WTC11 (cell line): ENCODE results near the gene PRX. TPM values are rescaled to one million over a fixed set of nuclear protein-coding genes. Genes with fewer than 3 reads are reported as not detected.

Source experiments
- ATAC-seq: fragments of 200-7000 bp; cut with Tn5 transposase; 2 replicates; pipeline ENCODE4 v1.10.0; 2021; ENCODE audit warnings: mild to moderate bottlenecking, moderate library complexity
- CTCF ChIA-PET: fragments of 300-600 bp; sonication (Branson Sonifier 250); formaldehyde crosslinking; loops from one replicate; lab custom pipeline; 2021; ENCODE audit warnings: antibody characterized with exemption; lab: Charles Lee
- POLR2A ChIA-PET: fragments of 350-600 bp; sonication (Branson Sonifier 250); formaldehyde crosslinking; loops from one replicate; lab custom pipeline; 2021; ENCODE audit warnings: antibody characterized with exemption; lab: Charles Lee
- DNase-seq: peaks from one replicate; pipeline ENCODE4 v3.0.0; 2021; ENCODE audit warnings: low spot score
- H3K27ac Mint-ChIP-seq: 2 replicates; pipeline ENCODE4 v1.8.0; 2021; ENCODE audit warnings: mixed read lengths
- H3K27me3 Mint-ChIP-seq: 2 replicates; pipeline ENCODE4 v1.8.0; 2021; ENCODE audit warnings: low read depth, mild to moderate bottlenecking, moderate library complexity, mixed read lengths
- H3K36me3 Mint-ChIP-seq: 2 replicates; pipeline ENCODE4 v1.8.0; 2021; ENCODE audit warnings: mixed read lengths
- H3K4me1 Mint-ChIP-seq: 2 replicates; pipeline ENCODE4 v1.8.0; 2022; ENCODE audit warnings: mixed read lengths
- H3K4me3 Mint-ChIP-seq: 2 replicates; pipeline ENCODE4 v1.8.0; 2021; ENCODE audit warnings: mild to moderate bottlenecking, moderate library complexity, mixed read lengths
- H3K9me3 Mint-ChIP-seq: 2 replicates; pipeline ENCODE4 v1.8.0; 2021; ENCODE audit warnings: mixed read lengths
- AFF4 ChIP-seq: sonication (generic); formaldehyde crosslinking; IDR thresholded peaks from 2 replicates; pipeline ENCODE4 v1.8.1; 2023; ENCODE audit warnings: mild to moderate bottlenecking, missing genetic modification reagents, borderline replicate concordance
- AR ChIP-seq: fragments of 250-450 bp; sonication (Bioruptor Pico); IDR thresholded peaks from 2 replicates; pipeline ENCODE4 v1.9.0; 2021; ENCODE audit warnings: mild to moderate bottlenecking
- ATF3 ChIP-seq: sonication (generic); formaldehyde crosslinking; conservative IDR thresholded peaks from 2 replicates; pipeline ENCODE4 v1.8.1; 2022; ENCODE audit warnings: mild to moderate bottlenecking, missing genetic modification reagents
- GTF2I ChIP-seq: fragments of 250-450 bp; sonication (Bioruptor Pico); conservative IDR thresholded peaks from 2 replicates; pipeline ENCODE4 v1.4.0; 2021; ENCODE audit warnings: mild to moderate bottlenecking
- HMGA2 ChIP-seq: fragments of 250-450 bp; sonication (Bioruptor Pico); IDR thresholded peaks from 2 replicates; pipeline ENCODE4 v1.4.0; 2021; ENCODE audit warnings: mild to moderate bottlenecking, moderate library complexity
- IRF2 ChIP-seq: sonication (generic); formaldehyde crosslinking; IDR thresholded peaks from 2 replicates; pipeline ENCODE4 v1.8.0; 2022; ENCODE audit warnings: low read depth, missing genetic modification reagents, borderline replicate concordance
- PRDM15 ChIP-seq: sonication (generic); formaldehyde crosslinking; IDR thresholded peaks from 2 replicates; pipeline ENCODE4 v1.8.0; 2022; ENCODE audit warnings: missing genetic modification reagents
- PREB ChIP-seq: sonication (generic); formaldehyde crosslinking; IDR thresholded peaks from 2 replicates; pipeline ENCODE4 v1.8.1; 2022; ENCODE audit warnings: mild to moderate bottlenecking, missing genetic modification reagents, moderate library complexity, borderline replicate concordance
- SMAD3 ChIP-seq: sonication (generic); formaldehyde crosslinking; IDR thresholded peaks from 2 replicates; pipeline ENCODE4 v1.8.0; 2022; ENCODE audit warnings: missing genetic modification reagents, mild to moderate bottlenecking, borderline replicate concordance
- STAT6 ChIP-seq: sonication (generic); formaldehyde crosslinking; conservative IDR thresholded peaks from 2 replicates; pipeline ENCODE4 v1.8.1; 2023; ENCODE audit warnings: mild to moderate bottlenecking, low read depth, missing genetic modification reagents, moderate library complexity
- ZBTB43 ChIP-seq: sonication (generic); formaldehyde crosslinking; IDR thresholded peaks from 2 replicates; pipeline ENCODE4 v1.8.1; 2023; ENCODE audit warnings: mild to moderate bottlenecking, missing genetic modification reagents
- ZMAT4 ChIP-seq: fragments of 250-450 bp; sonication (Bioruptor Pico); IDR thresholded peaks from 2 replicates; pipeline ENCODE4 v1.9.0; 2021; ENCODE audit warnings: mild to moderate bottlenecking
- ZNF425 ChIP-seq: fragments of 250-450 bp; sonication (Bioruptor Pico); conservative IDR thresholded peaks from 2 replicates; pipeline ENCODE4 v1.9.0; 2021; ENCODE audit warnings: mild to moderate bottlenecking
- ZNF512 ChIP-seq: sonication (generic); formaldehyde crosslinking; IDR thresholded peaks from 2 replicates; pipeline ENCODE4 v1.8.1; 2022; ENCODE audit warnings: missing genetic modification reagents, borderline replicate concordance
- total RNA-seq: library from RNA; stranded (reverse); gene quantifications from 3 replicates; pipeline ENCODE4 v1.2.3, GENCODE V29; 2021

Gene PRX
- total RNA-seq, 1 experiment from 2014 or later, result 8.4 TPM

- H3K27ac Mint-ChIP-seq, result peak overlapping the region; percentile 94
- ChIA-PET CTCF (interaction anchor here (0.7 to 1.6 kb wide), 11 partner anchors 17 to 200 kb away, joined by 3 to 12 read pairs (median 4); no protein-coding TSS in a partner anchor), POLR2A (interaction anchor here (1.0 to 1.2 kb wide), 2 partner anchors 54 to 94 kb away, joined by 3 to 6 read pairs; no protein-coding TSS in a partner anchor)
- TF ChIP-seq AFF4 (no peak), PRDM15 (no peak), PREB (no peak), STAT6 (no peak), ZBTB43 (no peak), ZMAT4 (CRISPR knock-in tag) (no peak), AR (no peak), IRF2 (CRISPR knock-in tag) (no peak), SMAD3 (CRISPR knock-in tag) (no peak), HMGA2 (CRISPR knock-in tag) (no peak), ZNF425 (CRISPR knock-in tag) (no peak), GTF2I (CRISPR knock-in tag) (no peak), ATF3 (CRISPR knock-in tag) (no peak), ZNF512 (CRISPR knock-in tag) (no peak)
- no peaks in the 10 kb centered on the region for H3K36me3 Mint-ChIP-seq
- H3K9me3 Mint-ChIP-seq, result no peaks in the 10 kb centered on the region
- peaks cover 11% of the 10 kb centered on the region for H3K4me1 Mint-ChIP-seq
- no peak for DNase-seq
- ATAC-seq, result no peak
- no peaks in the 10 kb centered on the region for H3K27me3 Mint-ChIP-seq
- H3K4me3 Mint-ChIP-seq, result peak overlapping the region; percentile 90
These were observed 64.1 kb downstream of the PRX start for GRCh38 chr19:40348961-40349507.
